Keratinocyte (primary cell): ENCODE results near the gene ISG20L2. TPM values are rescaled to one million over a fixed set of nuclear protein-coding genes. Genes with fewer than 3 reads are reported as not detected.

ENCODE experiments used
- DNase-seq: peaks from one replicate; pipeline ENCODE4 v3.0.0-alpha.2; 2011; ENCODE audit warnings: low read depth, missing footprints, low spot score
- FAIRE-seq: peaks from 2 replicates; lab custom pipeline; 2011; peaks lifted over from hg19 to GRCh38; lab: Jason Lieb, UNC
- H2AFZ ChIP-seq: 2 replicates; pipeline ENCODE4 v1.6.0; 2012; ENCODE audit warnings: low read length, control low read depth, inconsistent platforms; ENCODE audit not compliant: control insufficient read depth
- H3K27ac ChIP-seq: 2 replicates; pipeline ENCODE4 v1.5.1; 2011; ENCODE audit warnings: low read length; ENCODE audit not compliant: control insufficient read depth, insufficient read depth
- H3K27me3 ChIP-seq: 3 replicates; pipeline ENCODE4 v1.6.0; 2011; ENCODE audit warnings: low read length; ENCODE audit not compliant: control insufficient read depth, insufficient read depth; ENCODE audit errors: extremely low read depth
- H3K36me3 ChIP-seq, 2 experiments: 2 replicates in 1 of 2; 3 replicates in 1 of 2; pipeline ENCODE4 v1.5.1; 2011; ENCODE audit warnings: low read length in 2 of 2, mild to moderate bottlenecking in 1 of 2; ENCODE audit not compliant: control insufficient read depth in 2 of 2, insufficient read depth in 2 of 2; ENCODE audit errors: extremely low read depth in 1 of 2
- H3K4me1 ChIP-seq: 3 replicates; pipeline ENCODE4 v1.5.1; 2011; ENCODE audit warnings: low read length; ENCODE audit not compliant: control insufficient read depth, insufficient read depth; ENCODE audit errors: extremely low read depth
- H3K4me2 ChIP-seq: 3 replicates; pipeline ENCODE4 v1.6.0; 2011; ENCODE audit warnings: low read depth, low read length; ENCODE audit not compliant: control insufficient read depth, insufficient read depth; ENCODE audit errors: extremely low read depth
- H3K4me3 ChIP-seq, 3 experiments: fragments of 200-600 bp in 1 of 3; sonication (generic) in 1 of 3; 2 replicates in 2 of 3; 3 replicates in 1 of 3; pipeline ENCODE4 v1.5.1; 2011 to 2016; ENCODE audit warnings: low read length in 3 of 3, mild to moderate bottlenecking in 3 of 3, control low read depth in 2 of 3, inconsistent platforms in 1 of 3, low read depth in 1 of 3, mixed read lengths in 1 of 3, mixed run types in 1 of 3, moderate library complexity in 1 of 3; ENCODE audit not compliant: control insufficient read depth in 2 of 3, insufficient read depth in 2 of 3; ENCODE audit errors: extremely low read depth in 1 of 3
- H3K79me2 ChIP-seq: 2 replicates; pipeline ENCODE4 v1.6.0; 2012; ENCODE audit warnings: low read length; ENCODE audit not compliant: control insufficient read depth, insufficient read depth
- H3K9ac ChIP-seq: 3 replicates; pipeline ENCODE4 v1.6.0; 2011; ENCODE audit warnings: low read length; ENCODE audit not compliant: control insufficient read depth, insufficient read depth; ENCODE audit errors: extremely low read depth
- H3K9me1 ChIP-seq: 3 replicates; pipeline ENCODE4 v1.6.0; 2011; ENCODE audit warnings: low read length; ENCODE audit not compliant: control insufficient read depth, insufficient read depth; ENCODE audit errors: extremely low read depth
- H3K9me3 ChIP-seq: 2 replicates; pipeline ENCODE4 v1.5.1; 2012; ENCODE audit warnings: low read depth, low read length; ENCODE audit not compliant: control insufficient read depth
- H4K20me1 ChIP-seq: 3 replicates; pipeline ENCODE4 v1.6.0; 2011; ENCODE audit warnings: low read length; ENCODE audit not compliant: control insufficient read depth, insufficient read depth; ENCODE audit errors: extremely low read depth
- EZH2 ChIP-seq: IDR thresholded peaks from one replicate; pipeline ENCODE4 v1.6.1; 2012; ENCODE audit warnings: inconsistent platforms, mild to moderate bottlenecking, low read length, moderate library complexity
- dilution Hi-C: fragments of 300-500 bp; cut with MboI; formaldehyde crosslinking; loops from one replicate; pipeline ENCODE4 v1.7.0; 2020; ENCODE audit warnings: low sequenced_read_pairs; ENCODE audit not compliant: extremely low pct_ligation_motif_present
- polyA plus RNA-seq, 5 experiments: library from polyadenylated mRNA; depleted of rRNA in 3 of 5; stranded (reverse) in 3 of 5; stranded (forward) in 1 of 5; unstranded in 1 of 5; fragments of >200 nt; gene quantifications; 1 replicate in 1 of 5; 2 replicates in 3 of 5; 3 replicates in 1 of 5; pipeline versions ENCODE4 v1.2.1 to v1.2.3, GENCODE V29; 2011 to 2012; ENCODE audit warnings: missing spikeins in 2 of 5, low read depth in 1 of 5, low replicate concordance in 1 of 5
- TF ChIP-seq, protein P1 (sequence below), 3 experiments: IDR thresholded peaks in 1 of 3; conservative IDR thresholded peaks in 1 of 3; optimal IDR thresholded peaks in 1 of 3; 2 replicates in 2 of 3; 3 replicates in 1 of 3; pipeline versions ENCODE3 to v1.5.1; 2011; ENCODE audit warnings: low read length in 3 of 3, mild to moderate bottlenecking in 3 of 3, moderate library complexity in 2 of 3, control low read depth in 1 of 3, inconsistent platforms in 1 of 3; ENCODE audit not compliant: insufficient read depth in 2 of 3; ENCODE audit errors: extremely low read depth in 1 of 3

The ISG20L2 gene
- polyA plus RNA-seq, 1 donor (not counting 4 experiments of a cell fraction or from before 2014, with no cell fraction given): 48.6 TPM

DNA sequence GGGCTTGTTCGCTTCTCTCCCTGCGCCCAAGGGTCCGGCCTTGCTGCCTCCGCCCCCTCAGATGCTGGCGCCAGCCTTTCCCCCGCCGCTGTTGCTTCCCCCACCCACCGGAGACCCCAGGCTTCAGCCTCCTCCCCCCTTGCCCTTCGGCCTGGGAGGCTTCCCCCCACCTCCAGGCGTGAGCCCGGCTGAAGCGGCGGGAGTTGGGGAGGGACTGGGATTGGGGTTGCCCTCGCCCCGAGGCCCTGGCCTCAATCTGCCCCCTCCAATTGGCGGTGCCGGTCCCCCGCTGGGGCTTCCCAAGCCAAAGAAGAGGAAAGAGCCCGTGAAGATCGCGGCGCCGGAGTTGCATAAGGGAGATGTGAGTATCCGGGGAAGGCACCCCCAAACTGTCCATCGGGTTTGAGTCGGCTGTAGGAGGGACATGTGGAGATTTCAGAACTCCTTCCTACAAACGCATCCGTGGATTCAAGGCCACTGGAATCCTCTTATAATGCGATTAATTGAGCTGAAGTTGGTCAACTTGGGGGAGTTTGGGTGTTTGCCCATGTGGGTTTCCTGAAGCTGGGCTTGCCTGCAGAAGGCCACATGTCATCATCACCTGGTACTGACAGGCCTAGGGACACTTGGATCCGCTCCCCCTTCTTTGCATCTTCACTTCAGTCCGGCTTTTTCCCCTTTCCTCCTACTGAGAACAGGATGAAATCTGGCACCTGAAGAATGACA, 39.5 kb upstream of the ISG20L2 start:
- no peak for TF ChIP-seq EZH2
- TF ChIP-seq, protein P1, sequence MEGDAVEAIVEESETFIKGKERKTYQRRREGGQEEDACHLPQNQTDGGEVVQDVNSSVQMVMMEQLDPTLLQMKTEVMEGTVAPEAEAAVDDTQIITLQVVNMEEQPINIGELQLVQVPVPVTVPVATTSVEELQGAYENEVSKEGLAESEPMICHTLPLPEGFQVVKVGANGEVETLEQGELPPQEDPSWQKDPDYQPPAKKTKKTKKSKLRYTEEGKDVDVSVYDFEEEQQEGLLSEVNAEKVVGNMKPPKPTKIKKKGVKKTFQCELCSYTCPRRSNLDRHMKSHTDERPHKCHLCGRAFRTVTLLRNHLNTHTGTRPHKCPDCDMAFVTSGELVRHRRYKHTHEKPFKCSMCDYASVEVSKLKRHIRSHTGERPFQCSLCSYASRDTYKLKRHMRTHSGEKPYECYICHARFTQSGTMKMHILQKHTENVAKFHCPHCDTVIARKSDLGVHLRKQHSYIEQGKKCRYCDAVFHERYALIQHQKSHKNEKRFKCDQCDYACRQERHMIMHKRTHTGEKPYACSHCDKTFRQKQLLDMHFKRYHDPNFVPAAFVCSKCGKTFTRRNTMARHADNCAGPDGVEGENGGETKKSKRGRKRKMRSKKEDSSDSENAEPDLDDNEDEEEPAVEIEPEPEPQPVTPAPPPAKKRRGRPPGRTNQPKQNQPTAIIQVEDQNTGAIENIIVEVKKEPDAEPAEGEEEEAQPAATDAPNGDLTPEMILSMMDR (optimal IDR thresholded peaks at IDR 0.05 in 1 of 3, IDR thresholded peaks at IDR 0.05 in 1 of 3, conservative IDR thresholded peaks at IDR 0.05 in 1 of 3; ENCODE audit: extremely low read depth in 1 of 3, insufficient read depth in 2 of 3, low read length in 3 of 3): no peak
- H2AFZ ChIP-seq: peak overlapping the region; percentile 32
- DNase-seq (no peak), FAIRE-seq (no peak)
- dilution Hi-C loops: no loop called here
- no peaks in the 10 kb centered on the region for H3K27me3 ChIP-seq
- peak overlapping the region; percentile 71 to 89 (median 86) for H3K4me3 ChIP-seq
- peaks cover 18% of the 10 kb centered on the region for H3K4me1 ChIP-seq
- peaks cover 3% of the 10 kb centered on the region for H3K9me1 ChIP-seq
- peaks cover 6% of the 10 kb centered on the region for H4K20me1 ChIP-seq
- peak overlapping the region; percentile 87 for H3K27ac ChIP-seq
- peaks cover 7 to 8% of the 10 kb centered on the region in 2 experiments for H3K36me3 ChIP-seq
- H3K4me2 ChIP-seq: peak overlapping the region; percentile 89
- H3K9ac ChIP-seq: peak overlapping the region; percentile 98
- H3K79me2 ChIP-seq: peaks cover 56% of the 10 kb centered on the region
- H3K9me3 ChIP-seq: no peaks in the 10 kb centered on the region

- TF ChIP-seq, protein P1 (optimal IDR thresholded peaks at IDR 0.05 in 1 of 3, IDR thresholded peaks at IDR 0.05 in 1 of 3, conservative IDR thresholded peaks at IDR 0.05 in 1 of 3; ENCODE audit: extremely low read depth in 1 of 3, insufficient read depth in 2 of 3, low read length in 3 of 3): no peak
- TF ChIP-seq EZH2: no peak
- H3K4me2 ChIP-seq: peak within 1 kb of the TSS; percentile 89
- peak within 1 kb of the TSS; percentile 72 to 89 (median 86) for H3K4me3 ChIP-seq
- H3K79me2 ChIP-seq: peaks cover 49% of the 10 kb centered on the region
- H3K27me3 ChIP-seq: no peaks in the 10 kb centered on the region
- H3K4me1 ChIP-seq: peaks cover 15% of the 10 kb centered on the region
- H3K27ac ChIP-seq: peak within 1 kb of the TSS; percentile 87
- dilution Hi-C loops: no loop called here
- peaks cover 7 to 8% of the 10 kb centered on the region in 2 experiments for H3K36me3 ChIP-seq
- peak; percentile 100 for DNase-seq
- H3K9me3 ChIP-seq: no peaks in the 10 kb centered on the region
- peaks cover 3% of the 10 kb centered on the region for H3K9me1 ChIP-seq
- H4K20me1 ChIP-seq: peaks cover 1% of the 10 kb centered on the region
- peak within 1 kb of the TSS; percentile 98 for H3K9ac ChIP-seq
- peak; percentile 79 for FAIRE-seq
- H2AFZ ChIP-seq: peak within 1 kb of the TSS; percentile 88
These were observed 38.7 kb upstream of the ISG20L2 start, which contains the start of gene PRCC for GRCh38 chr1:156767101-156767878. Gene PRCC (plus strand): TSS chr1:156767535. CDS start chr1:156767772, 237 bp downstream.
